ENCODE data around the gene ZNF117. TPM values are rescaled to one million over a fixed set of nuclear protein-coding genes. Genes with fewer than 3 reads are reported as not detected.

ZNF117 gene
- total and polyA plus RNA-seq, 2 of the 8 experiments (the other 6 are each of a cell fraction or from before 2014, with no cell fraction given) = 2.9 to 13.0 TPM

GRCh38 chr7:65004575-65004974 lies 13.7 kb upstream of the ZNF117 start (continued):
- TF ChIP-seq TBP (IDR thresholded peaks at IDR 0.05; ENCODE audit: low read depth, low read length) (no peak), POU5F1 (IDR thresholded peaks at IDR 0.05; ENCODE audit: low read depth, low read length) (no peak), CBX5 (IDR thresholded peaks at IDR 0.05; ENCODE audit: low read depth, low read length) (no peak)
